ENCODE results near the gene YAF2. TPM values are rescaled to one million over a fixed set of nuclear protein-coding genes. Genes with fewer than 3 reads are reported as not detected.

Gene YAF2
- total and polyA plus RNA-seq, 11 donors: 31.5 to 125 (median 77.8) TPM

GRCh38 chr12:42180990-42181596, 57.0 kb downstream of the YAF2 start:
- DNase-seq: no peak
- TF ChIP-seq CTCF (IDR thresholded peaks at IDR 0.05) (no peak), POLR2A (IDR thresholded peaks at IDR 0.05) (no peak)
- no peaks in the 10 kb centered on the region for H3K9me3 ChIP-seq
- intact Hi-C loops (cut with DNase I): no loop called here
- peaks cover 0 to 21% (median 5%) of the 10 kb centered on the region in 9 donors for H3K36me3 ChIP-seq
- H3K4me3 ChIP-seq: no peak overlapping the region
- 67 to 81% (median 74%) methylated on average over 2 of the region's 2 CpGs for WGBS, 4 donors
- ATAC-seq: peak; percentile 46 to 63 (median 54)
- no peaks in the 10 kb centered on the region for H3K27me3 ChIP-seq
- H3K4me1 ChIP-seq: peaks cover 0 to 33% (median 13%) of the 10 kb centered on the region in 12 donors
- peak overlapping the region in 3 of 12 donors; percentile 18 to 43 (median 20) for H3K27ac ChIP-seq

GRCh38 chr12:42178101-42178500, 59.9 kb downstream of the YAF2 start:
- H3K4me1 ChIP-seq: peaks cover 0 to 31% (median 10%) of the 10 kb centered on the region in 12 donors
- H3K27me3 ChIP-seq: no peaks in the 10 kb centered on the region
- ATAC-seq (no peak), DNase-seq (no peak)
- H3K9me3 ChIP-seq: peaks cover 0 to 6% (median 0%) of the 10 kb centered on the region in 12 donors
- WGBS, 4 donors: 90 to 94% (median 91%) methylated on average over 2 of the region's 2 CpGs
- H3K36me3 ChIP-seq: peaks cover 0 to 22% (median 5%) of the 10 kb centered on the region in 9 donors
- intact Hi-C loops (cut with DNase I): no loop called here
- TF ChIP-seq POLR2A (IDR thresholded peaks at IDR 0.05) (no peak), CTCF (IDR thresholded peaks at IDR 0.05) (no peak)
- H3K27ac ChIP-seq: no peak overlapping the region
- H3K4me3 ChIP-seq: no peak overlapping the region

DNA sequence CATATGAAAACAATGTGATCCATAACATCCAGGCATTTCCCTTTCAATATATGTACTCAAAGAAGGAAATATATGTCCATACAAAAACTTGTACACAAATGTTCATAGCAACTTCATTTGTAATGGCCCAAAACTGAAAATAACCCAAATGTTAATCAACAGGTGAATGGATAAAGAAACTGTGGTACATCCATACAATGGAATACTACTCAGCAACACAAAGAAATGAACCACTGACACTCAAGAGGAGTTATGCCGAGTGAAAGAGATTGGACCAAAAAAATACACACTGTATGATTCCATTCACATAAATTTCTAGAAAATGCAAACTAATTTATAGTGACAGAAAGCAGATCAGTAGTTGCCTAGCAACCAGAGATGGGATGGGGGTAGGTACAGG, 63.1 kb downstream of the YAF2 start:
- peaks cover 0 to 6% (median 0%) of the 10 kb centered on the region in 12 donors for H3K9me3 ChIP-seq
- no peak for DNase-seq
- TF ChIP-seq POLR2A (IDR thresholded peaks at IDR 0.05) (no peak), CTCF (IDR thresholded peaks at IDR 0.05) (no peak)
- H3K27ac ChIP-seq: no peak overlapping the region
- peaks cover 0 to 17% (median 0%) of the 10 kb centered on the region in 12 donors for H3K4me1 ChIP-seq
- intact Hi-C loops (cut with DNase I): no loop called here
- peaks cover 0 to 37% (median 14%) of the 10 kb centered on the region in 9 donors for H3K36me3 ChIP-seq
- no peak overlapping the region for H3K4me3 ChIP-seq
- no peaks in the 10 kb centered on the region for H3K27me3 ChIP-seq
- 97 to 100% (median 98%) methylated on average over 1 of the region's 1 CpG for WGBS, 4 donors
- ATAC-seq: no peak

DNA sequence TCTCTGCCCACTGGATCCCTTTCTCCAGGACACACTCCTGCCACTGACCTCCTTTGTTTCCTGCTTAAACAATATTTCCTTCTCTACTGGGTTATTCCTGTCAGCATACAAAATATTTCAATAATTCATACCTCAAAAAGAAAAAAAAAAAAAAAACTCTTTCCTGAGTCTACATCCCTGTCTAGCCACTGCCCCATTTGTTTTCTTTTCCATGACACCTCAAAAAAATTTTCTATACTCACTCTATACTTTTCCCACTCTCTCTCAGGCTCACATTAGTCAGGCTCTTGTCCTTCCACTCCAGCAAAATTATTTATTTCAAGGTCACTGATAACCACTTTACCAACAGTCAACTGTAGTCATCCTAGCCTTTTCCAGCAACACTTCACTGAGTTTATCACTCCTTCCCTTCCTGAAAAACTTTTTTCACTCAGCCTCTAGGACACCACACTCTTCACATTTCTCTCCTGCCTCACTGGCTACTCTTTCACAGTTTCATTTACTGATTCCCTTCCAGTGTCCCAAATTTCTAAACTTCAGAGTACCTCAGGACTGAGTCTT, 64.0 kb downstream of the YAF2 start:
- intact Hi-C loops (cut with DNase I): no loop called here
- Histone ChIP-seq H3K4me3 (no peak overlapping the region), H3K36me3 (peaks cover 0 to 39% (median 12%) of the 10 kb centered on the region in 9 donors), H3K4me1 (peaks cover 0 to 20% (median 0%) of the 10 kb centered on the region in 12 donors), H3K27me3 (no peaks in the 10 kb centered on the region), H3K9me3 (peaks cover 0 to 6% (median 0%) of the 10 kb centered on the region in 12 donors), H3K27ac (peak overlapping the region in 1 of 12 donors; percentile 23)
- DNase-seq (no peak), ATAC-seq (peak in 3 of 4 donors; percentile 31 to 71 (median 51))
- TF ChIP-seq CTCF (IDR thresholded peaks at IDR 0.05) (no peak), POLR2A (IDR thresholded peaks at IDR 0.05) (no peak)
